COLO668 (cell line): ENCODE results near the gene GALK1.
A peak's percentile ranks its signal among the peaks of the same experiment; 100 is the strongest.

Experiments used
- DNase-seq: peaks from one replicate; lab custom pipeline; 2025; ENCODE audit not compliant: unreplicated experiment; lab: John Stamatoyannopoulos, UW

The GALK1 gene

DNA sequence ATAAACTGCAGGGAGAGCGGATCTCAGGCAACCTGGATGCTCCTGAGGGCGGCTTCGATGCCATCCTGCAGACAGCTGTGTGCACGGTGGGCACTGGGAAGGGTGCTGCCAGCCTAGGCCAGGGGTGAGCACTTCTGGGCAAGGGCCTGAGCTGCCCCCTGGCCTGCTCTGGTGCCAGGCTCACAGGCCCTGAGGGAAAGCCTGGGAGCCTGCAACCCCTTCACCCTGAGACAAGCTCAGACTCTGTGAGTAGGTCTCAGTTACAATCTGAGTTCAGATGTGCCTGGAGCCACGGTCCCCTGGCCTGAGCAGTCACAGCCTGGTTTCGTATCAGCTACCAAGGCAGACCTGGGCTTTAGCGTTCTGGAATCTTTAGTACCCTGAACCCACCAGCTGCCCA, 35.6 kb downstream of the GALK1 start:
- no peak for DNase-seq

DNA sequence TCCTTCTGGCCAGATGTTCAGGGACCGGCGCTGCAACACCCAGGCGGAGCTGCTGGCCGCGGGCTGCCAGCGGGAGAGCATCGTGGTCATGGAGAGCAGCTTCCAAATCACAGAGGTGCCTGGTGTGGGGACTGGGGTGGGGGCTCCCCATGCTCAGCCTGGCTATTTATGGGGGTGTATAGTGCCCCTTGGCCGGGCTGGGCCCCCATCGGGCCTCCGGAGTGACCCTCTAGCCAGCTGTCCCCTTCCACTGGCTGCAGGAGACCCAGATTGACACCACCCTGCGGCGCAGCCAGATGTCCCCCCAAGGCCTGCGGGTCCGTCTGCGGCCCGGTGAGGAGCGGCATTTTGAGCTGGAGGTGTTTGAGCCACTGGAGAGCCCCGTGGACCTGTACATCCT, 37.6 kb downstream of the GALK1 start:
- DNase-seq, result no peak

DNA sequence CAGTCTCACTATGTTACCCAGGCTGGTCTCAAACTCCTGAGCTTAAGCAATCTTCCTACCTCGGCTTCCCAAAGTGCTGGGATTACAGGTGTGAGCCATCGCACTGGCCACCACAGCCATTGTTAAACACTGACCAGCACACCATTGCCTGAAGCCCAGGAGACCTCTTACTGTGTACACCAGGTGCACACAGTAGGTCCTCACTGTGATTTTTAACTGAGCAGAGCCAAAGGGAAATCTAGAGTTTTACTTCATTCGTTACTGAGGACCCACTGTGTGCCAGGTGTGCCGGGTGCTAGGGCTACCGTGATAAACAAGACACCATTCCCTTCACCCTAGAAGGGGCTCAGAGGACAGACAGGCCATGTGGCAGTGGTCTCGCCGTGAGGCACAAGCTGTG, 39.5 kb downstream of the GALK1 start:
- DNase-seq, result no peak

DNA sequence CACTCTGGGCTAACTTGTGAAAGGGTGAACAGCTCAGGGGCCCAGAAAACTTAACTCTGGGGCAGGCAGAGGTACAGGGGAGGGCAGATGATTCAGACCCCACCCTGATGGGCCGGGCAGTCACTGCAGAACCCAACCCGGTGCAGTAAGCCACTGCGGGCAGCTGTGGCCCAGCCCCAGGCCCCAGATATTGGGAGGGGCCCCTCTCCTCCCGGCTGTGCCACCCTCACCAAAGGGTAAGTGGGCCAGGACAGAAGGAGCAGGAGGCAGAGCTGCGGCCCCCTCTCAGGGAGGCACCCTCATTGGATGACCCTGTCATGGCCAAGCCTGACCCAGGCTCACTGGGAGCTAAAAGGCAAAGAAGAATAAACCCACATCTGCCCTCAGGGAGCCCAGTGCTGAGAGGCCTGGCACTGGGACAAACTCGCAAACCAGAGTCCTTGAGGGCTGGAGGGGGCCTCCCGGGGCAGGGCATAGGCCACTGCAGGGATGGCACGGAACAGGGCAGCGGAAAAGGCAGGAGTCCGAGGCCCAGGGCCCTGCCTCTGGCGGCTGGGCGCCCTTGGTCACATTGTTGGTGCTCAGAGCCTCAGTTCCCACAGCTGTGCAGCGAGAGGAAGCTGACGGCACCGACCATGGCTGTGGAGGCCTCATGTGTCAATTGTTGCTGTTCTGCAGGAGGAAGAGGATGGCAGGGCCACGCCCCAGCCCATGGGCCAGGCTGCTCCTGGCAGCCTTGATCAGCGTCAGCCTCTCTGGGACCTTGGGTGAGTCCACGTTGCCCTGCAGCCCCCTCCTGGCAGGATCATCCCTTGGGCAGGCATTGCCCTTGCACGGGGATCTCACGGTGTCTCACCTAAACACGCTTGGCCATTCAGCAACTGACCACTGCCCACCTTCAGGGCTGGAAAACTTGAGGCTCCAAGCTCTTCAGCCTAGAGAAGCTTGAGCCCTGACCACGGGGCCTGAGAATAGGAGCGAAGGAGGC, 40.7 kb downstream of the GALK1 start:
- DNase-seq, result no peak

DNA sequence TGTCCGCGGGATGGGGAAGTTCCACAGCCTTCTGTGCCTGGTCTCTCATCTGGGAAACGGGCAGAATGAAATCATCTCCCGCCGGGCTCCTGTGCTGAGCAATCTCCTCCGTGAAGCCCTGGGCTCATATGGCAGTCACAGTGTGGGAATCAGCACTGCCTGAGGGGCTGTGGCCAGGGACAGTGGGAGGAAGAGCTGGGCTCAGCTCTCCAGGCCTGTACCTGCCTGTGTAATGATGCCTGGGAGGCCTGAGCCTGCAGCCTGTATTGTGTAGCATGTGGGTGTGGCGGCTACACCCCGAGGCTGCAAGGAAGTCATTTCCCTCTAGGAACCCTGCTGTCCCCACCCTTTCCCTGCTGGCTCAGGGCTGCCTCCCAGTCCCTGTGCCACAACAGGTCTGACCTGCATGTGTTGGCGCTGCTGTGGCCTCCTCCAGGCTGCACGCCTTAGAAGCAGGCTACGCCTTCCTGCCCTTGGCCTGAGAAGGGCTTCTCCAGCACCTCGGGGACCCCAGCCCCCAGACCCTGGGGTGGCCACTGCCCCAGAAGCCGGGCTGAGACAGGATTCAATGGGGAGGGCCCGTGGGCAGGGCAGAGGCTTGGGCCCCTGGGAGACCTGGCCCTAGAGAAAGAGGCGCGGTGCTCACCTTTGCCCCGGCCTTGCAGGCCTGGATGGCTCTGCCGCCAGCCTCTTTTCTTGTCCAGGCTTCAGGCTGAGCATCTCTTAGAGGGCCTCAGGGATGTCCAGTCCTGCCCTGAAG, 41.6 kb downstream of the GALK1 start:
- peak; percentile 21 for DNase-seq

DNA sequence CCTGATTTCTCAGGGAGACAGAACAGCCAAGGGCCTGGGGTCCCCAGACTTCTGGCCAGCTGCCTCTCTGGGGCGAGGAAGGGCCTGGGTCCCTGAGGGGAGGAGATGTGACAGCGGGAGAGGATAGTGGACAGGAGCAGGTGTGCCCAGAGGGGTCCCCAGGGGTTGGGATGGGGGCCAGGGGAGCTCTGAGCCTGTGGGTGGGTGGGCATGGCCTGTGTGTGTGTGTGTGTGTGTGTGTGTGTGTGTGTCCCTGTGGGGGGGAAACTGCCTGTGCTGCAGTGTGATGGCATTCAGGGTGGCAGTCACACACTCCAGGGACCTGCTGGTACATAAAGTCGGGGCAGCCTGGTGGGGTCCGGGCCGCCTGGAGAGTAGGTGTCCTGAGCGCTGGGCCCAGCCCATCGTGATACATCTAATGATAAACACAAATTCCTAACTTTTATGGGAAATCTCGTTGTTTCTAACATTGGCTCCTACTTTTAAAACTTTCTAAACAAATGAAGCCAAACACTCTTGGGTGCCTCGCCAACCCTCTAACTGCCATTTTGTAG, 42.4 kb downstream of the GALK1 start:
- no peak for DNase-seq

DNA sequence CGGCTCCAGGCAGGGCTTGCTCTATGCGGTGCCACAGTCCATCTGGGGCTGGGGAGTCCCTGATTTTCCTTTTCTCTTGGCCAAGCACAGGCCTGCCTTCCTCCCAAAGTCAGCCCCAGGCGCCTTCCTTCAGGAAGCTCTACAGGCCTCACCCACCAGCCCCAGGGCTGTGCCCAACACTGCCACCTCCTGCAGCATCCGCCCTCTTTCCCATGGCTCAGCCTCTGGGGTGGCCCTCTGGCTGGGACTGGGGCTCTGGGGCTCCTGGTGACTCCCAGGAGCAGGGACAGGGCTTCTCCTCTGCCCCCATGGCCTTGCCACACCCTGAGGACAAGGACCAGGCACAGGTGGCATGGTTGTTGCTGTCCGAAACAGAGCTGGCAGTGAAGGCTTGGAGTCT, 42.9 kb downstream of the GALK1 start:
- no peak for DNase-seq

DNA sequence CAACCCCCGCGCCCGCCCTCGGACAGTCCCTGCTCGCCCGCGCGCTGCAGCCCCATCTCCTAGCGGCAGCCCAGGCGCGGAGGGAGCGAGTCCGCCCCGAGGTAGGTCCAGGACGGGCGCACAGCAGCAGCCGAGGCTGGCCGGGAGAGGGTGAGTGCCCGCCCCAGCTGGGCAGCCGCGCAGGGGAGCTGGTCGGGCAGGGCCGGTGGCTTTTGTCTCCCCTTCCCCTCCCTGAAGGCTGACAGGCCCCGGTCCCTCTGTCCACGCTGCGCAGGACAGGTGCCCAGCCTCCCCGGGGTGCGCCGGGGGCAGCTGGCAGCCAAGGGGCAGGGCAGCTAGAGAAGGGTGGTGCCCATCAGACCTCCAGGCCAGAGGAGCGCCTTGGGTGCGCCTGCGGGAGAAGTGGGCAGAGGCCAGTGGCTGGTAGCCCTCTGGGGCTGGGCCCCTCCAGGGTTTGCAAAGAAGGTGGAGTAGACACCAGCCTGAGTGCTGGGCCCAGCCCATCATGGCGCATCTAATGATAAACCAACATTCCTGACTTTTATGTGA, 43.5 kb downstream of the GALK1 start:
- DNase-seq, result no peak

DNA sequence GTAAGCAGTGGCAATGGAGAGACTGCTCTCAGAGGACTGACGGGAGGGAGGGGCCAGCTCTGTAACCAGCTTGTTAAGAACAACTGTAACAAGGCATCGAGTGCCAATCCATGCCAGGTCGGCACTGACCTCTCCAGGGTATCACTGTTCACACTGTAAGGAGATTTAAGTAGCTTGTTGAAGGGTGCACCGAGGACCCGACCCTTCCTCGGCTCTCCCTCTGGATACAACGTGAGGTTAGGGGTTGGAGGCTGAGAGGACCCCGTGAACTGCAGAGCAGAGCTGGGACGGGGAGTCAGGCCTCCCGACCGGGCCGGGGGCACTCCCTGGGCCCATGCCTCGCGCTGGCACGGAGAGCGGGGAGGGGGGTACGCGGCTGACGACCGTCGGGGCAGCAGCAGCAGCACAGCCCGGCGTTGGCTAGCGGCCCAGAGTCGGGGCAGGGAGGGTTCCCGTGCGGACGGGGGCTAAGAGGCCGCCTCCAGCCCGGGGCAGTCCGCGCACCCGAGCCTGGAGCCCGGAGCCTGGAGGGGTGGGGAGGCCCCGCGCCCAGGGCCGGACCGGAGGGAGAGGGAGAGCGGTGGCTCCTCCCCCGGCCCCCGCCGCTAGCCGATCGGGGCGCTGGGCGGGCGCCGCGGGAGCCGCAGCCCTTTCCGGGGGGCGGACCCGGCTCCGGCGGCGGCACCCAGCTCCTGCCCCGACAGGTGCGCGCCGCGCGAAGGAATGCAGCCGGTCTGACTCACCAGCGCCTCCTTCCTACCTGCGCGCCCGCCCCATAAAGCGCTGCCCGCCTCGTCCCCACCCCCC, 44.1 kb downstream of the GALK1 start, which contains the start of gene ITGB4:
Gene ITGB4 (plus strand): TSS at position 804 of the 807 bp plus-strand sequence. CDS start 3,245 bp downstream, outside the sequence.
- DNase-seq, result peak; percentile 64

DNA sequence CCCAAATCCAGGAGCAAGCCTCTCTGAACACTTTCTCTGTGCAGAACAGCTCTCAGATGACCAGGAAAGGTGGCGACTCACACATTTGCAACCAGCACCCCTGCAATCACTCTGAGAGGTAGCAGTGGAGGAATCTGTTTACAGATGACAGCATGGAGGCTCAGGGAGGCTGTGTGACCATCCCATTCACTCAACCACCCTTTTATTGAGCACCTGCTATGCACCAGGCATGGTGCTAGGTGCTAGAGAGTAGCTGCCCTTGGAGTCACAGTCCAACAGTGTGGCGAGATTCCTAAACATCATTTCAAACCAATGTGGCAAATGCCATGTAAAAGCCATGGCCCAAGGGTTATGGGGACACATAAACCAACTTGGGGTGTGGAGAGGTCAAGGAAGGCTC, 45.3 kb downstream of the GALK1 start:
- DNase-seq, result no peak

DNA sequence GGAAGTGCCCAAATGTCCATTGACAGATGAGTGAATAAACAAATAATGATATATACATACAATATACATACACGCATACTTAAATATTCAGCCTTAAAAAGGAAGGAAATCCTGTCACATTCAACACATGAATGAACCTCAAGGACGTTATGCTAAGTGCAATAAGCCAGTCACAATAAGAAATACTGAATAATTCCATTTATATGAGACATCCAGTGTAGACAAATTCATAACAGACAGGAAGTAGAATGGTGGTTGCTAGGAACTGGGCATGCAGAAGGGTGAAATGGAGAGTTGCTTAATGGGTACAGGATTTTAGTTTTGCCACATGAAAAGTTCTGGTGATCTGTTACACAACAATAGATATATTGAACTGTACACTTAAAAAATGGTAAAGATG, 52.5 kb downstream of the GALK1 start:
- no peak for DNase-seq
